Astrocyte (in vitro differentiated cells and primary cell): ENCODE results near the gene DGAT2. TPM values are rescaled to one million over a fixed set of nuclear protein-coding genes. Genes with fewer than 3 reads are reported as not detected.

Experiments
- DNase-seq: peaks from one replicate; pipeline ENCODE4 v3.0.0-alpha.2; 2010; ENCODE audit warnings: low read depth
- FAIRE-seq: peaks from 2 replicates; lab custom pipeline; 2011; peaks lifted over from hg19 to GRCh38; lab: Jason Lieb, UNC
- H2AFZ ChIP-seq: 2 replicates; pipeline ENCODE4 v1.6.0; 2012; ENCODE audit warnings: low read depth, low read length, inconsistent platforms
- H3K27ac ChIP-seq: 2 replicates; pipeline ENCODE4 v1.5.1; 2011; ENCODE audit warnings: low read depth, low read length, inconsistent platforms
- H3K27me3 ChIP-seq: 2 replicates; pipeline ENCODE4 v1.6.0; 2011; ENCODE audit warnings: low read length, inconsistent platforms; ENCODE audit not compliant: insufficient read depth
- H3K36me3 ChIP-seq: 2 replicates; pipeline ENCODE4 v1.5.1; 2011; ENCODE audit warnings: low read length, inconsistent platforms; ENCODE audit not compliant: insufficient read depth
- H3K4me1 ChIP-seq: 2 replicates; pipeline ENCODE4 v1.5.1; 2011; ENCODE audit warnings: low read length, inconsistent platforms; ENCODE audit not compliant: insufficient read depth
- H3K4me2 ChIP-seq: 2 replicates; pipeline ENCODE4 v1.6.0; 2012; ENCODE audit warnings: low read length, inconsistent platforms
- H3K4me3 ChIP-seq: 2 replicates; pipeline ENCODE4 v1.5.1; 2011; ENCODE audit warnings: low read depth, mild to moderate bottlenecking, low read length, inconsistent platforms; ENCODE audit not compliant: insufficient read depth
- H3K79me2 ChIP-seq: 2 replicates; pipeline ENCODE4 v1.6.0; 2012; ENCODE audit warnings: mild to moderate bottlenecking, low read length, inconsistent platforms; ENCODE audit not compliant: insufficient read depth
- H3K9ac ChIP-seq: 2 replicates; pipeline ENCODE4 v1.6.0; 2012; ENCODE audit warnings: mild to moderate bottlenecking, low read length, inconsistent platforms
- H3K9me3 ChIP-seq: 2 replicates; pipeline ENCODE4 v1.5.1; 2012; ENCODE audit warnings: low read depth, mild to moderate bottlenecking, low read length, inconsistent platforms; ENCODE audit not compliant: insufficient read depth
- H4K20me1 ChIP-seq: 2 replicates; pipeline ENCODE4 v1.6.0; 2012; ENCODE audit warnings: low read length, inconsistent platforms; ENCODE audit not compliant: insufficient read depth
- H3K27ac Mint-ChIP-seq: one replicate; pipeline ENCODE4 v1.8.0; 2021; ENCODE audit warnings: mild to moderate bottlenecking, mixed read lengths; ENCODE audit not compliant: unreplicated experiment
- H3K27me3 Mint-ChIP-seq: one replicate; pipeline ENCODE4 v1.8.0; 2021; ENCODE audit warnings: low read depth, mixed read lengths; ENCODE audit not compliant: unreplicated experiment
- H3K36me3 Mint-ChIP-seq: one replicate; pipeline ENCODE4 v1.8.0; 2021; ENCODE audit warnings: low read depth, mixed read lengths; ENCODE audit not compliant: unreplicated experiment
- H3K4me1 Mint-ChIP-seq: one replicate; pipeline ENCODE4 v1.8.0; 2021; ENCODE audit warnings: low read depth, mixed read lengths; ENCODE audit not compliant: unreplicated experiment
- H3K4me3 Mint-ChIP-seq: one replicate; pipeline ENCODE4 v1.8.0; 2021; ENCODE audit warnings: mild to moderate bottlenecking, moderate library complexity, mixed read lengths; ENCODE audit not compliant: unreplicated experiment
- H3K9me3 Mint-ChIP-seq: one replicate; pipeline ENCODE4 v1.8.0; 2021; ENCODE audit warnings: mild to moderate bottlenecking, mixed read lengths; ENCODE audit not compliant: unreplicated experiment
- EZH2 ChIP-seq: IDR thresholded peaks from 2 replicates; pipeline ENCODE4 v1.6.1; 2012; ENCODE audit warnings: mild to moderate bottlenecking, low read length, inconsistent platforms; ENCODE audit not compliant: insufficient read depth
- total RNA-seq: library from RNA; stranded (reverse); gene quantifications from 2 replicates; pipeline ENCODE4 v1.2.1, GENCODE V29; 2021
- TF ChIP-seq, protein P1 (sequence below): IDR thresholded peaks from 2 replicates; pipeline ENCODE4 v1.5.1; 2011; ENCODE audit warnings: low read depth, mild to moderate bottlenecking, inconsistent platforms, low read length, moderate library complexity; ENCODE audit not compliant: insufficient read depth

The DGAT2 gene
- total RNA-seq, 1 donor from 2014 or later, result 0.73 TPM

DNA sequence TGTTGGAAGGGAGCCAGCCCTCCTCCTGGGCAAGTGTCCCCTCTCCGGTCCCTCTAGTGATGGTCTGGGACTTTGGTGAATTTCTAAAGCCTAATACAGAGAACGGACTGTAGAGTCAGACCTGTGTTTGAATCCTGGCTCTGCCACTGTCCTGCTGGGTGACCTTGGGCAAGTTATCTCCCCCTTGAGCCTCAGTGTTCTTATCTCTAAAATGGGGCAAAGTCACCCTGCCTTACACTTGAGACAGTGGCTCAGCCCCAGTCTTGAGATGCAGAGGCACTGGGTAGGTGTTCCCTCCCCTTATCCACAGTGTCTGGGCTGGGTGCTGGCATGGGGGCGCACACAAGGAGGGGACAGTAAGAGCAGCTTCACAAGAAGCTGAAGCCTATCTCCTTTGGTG lies 20.9 kb downstream of the DGAT2 start:
- Histone ChIP-seq H3K4me3 (no peak overlapping the region), H3K27me3 (no peaks in the 10 kb centered on the region), H4K20me1 (no peaks in the 10 kb centered on the region), H3K27ac (no peak overlapping the region), H3K9me3 (no peaks in the 10 kb centered on the region), H3K4me2 (no peak overlapping the region), H3K79me2 (no peaks in the 10 kb centered on the region), H3K36me3 (no peaks in the 10 kb centered on the region), H3K9ac (no peak overlapping the region), H3K4me1 (no peaks in the 10 kb centered on the region), H2AFZ (no peak overlapping the region)
- no peak overlapping the region for H3K4me3 Mint-ChIP-seq
- FAIRE-seq (no peak), DNase-seq (no peak)
- H3K36me3 Mint-ChIP-seq, result no peaks in the 10 kb centered on the region
- TF ChIP-seq EZH2, result no peak
- TF ChIP-seq, protein P1, sequence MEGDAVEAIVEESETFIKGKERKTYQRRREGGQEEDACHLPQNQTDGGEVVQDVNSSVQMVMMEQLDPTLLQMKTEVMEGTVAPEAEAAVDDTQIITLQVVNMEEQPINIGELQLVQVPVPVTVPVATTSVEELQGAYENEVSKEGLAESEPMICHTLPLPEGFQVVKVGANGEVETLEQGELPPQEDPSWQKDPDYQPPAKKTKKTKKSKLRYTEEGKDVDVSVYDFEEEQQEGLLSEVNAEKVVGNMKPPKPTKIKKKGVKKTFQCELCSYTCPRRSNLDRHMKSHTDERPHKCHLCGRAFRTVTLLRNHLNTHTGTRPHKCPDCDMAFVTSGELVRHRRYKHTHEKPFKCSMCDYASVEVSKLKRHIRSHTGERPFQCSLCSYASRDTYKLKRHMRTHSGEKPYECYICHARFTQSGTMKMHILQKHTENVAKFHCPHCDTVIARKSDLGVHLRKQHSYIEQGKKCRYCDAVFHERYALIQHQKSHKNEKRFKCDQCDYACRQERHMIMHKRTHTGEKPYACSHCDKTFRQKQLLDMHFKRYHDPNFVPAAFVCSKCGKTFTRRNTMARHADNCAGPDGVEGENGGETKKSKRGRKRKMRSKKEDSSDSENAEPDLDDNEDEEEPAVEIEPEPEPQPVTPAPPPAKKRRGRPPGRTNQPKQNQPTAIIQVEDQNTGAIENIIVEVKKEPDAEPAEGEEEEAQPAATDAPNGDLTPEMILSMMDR, result no peak
- H3K4me1 Mint-ChIP-seq, result no peaks in the 10 kb centered on the region
- peaks cover 41% of the 10 kb centered on the region for H3K27me3 Mint-ChIP-seq
- H3K9me3 Mint-ChIP-seq, result peaks cover 2% of the 10 kb centered on the region
- H3K27ac Mint-ChIP-seq, result no peak overlapping the region

DNA sequence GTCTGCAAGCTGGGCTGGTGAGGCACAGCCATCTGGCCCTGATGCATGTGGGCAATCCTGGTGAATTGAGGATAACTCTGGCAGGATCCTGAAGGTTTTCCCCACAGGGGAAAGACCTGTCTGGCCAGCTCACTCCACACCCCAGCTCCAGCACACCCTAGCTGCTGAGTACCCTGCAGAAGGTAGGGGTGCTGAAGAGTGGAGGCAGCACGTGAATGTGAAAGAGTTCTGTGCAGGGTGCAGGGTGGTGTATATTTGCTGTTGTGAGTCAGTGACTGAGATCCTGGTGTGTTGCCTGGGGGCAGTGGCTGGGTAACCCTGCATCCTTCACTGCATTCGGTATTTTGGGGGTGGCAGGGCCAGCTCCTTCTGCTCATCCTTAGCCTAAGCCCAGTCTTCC lies 22.4 kb downstream of the DGAT2 start:
- no peak for TF ChIP-seq EZH2
- TF ChIP-seq, protein P1, result no peak
- Histone ChIP-seq H3K4me3 (no peak overlapping the region), H3K9me3 (no peaks in the 10 kb centered on the region), H3K79me2 (no peaks in the 10 kb centered on the region), H3K27me3 (no peaks in the 10 kb centered on the region), H3K9ac (no peak overlapping the region), H4K20me1 (no peaks in the 10 kb centered on the region), H3K36me3 (no peaks in the 10 kb centered on the region), H3K4me1 (no peaks in the 10 kb centered on the region), H3K4me2 (no peak overlapping the region), H2AFZ (no peak overlapping the region), H3K27ac (no peak overlapping the region)
- Mint-ChIP-seq H3K4me3 (peak overlapping the region; percentile 14), H3K9me3 (peaks cover 2% of the 10 kb centered on the region), H3K36me3 (peaks cover 2% of the 10 kb centered on the region), H3K27ac (no peak overlapping the region), H3K4me1 (no peaks in the 10 kb centered on the region), H3K27me3 (peaks cover 38% of the 10 kb centered on the region)
- DNase-seq, result no peak
- FAIRE-seq, result no peak

DNA sequence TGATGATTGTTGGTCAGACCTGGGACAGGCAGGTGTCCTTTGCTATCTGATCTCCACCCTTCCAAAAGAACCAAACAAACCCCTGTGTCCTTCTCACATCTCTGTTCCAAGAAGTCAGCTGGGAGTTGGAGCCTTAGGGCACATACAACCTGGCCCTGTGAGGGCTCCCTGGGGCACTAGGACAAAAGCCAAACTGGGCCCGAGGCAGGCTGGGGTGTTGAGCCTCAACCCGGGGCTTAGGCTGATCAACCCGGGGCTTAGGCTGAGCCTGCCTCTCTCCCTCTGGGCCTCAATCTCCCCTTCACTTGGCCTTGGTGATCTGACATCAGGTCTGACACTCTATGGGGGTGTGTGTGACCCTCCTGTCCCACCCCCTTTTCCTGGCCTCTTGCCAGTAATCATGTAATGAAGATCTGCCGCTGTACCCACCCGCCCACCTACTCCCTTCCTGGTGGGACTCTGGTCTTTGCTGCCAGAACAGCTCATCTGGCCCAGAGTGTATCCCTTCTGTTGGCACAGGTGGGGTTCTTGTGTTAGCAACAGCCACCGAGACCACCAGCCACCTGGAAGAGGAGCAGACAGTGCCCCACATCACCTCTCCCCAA lies 23.7 kb downstream of the DGAT2 start:
- DNase-seq, result no peak
- Histone ChIP-seq H3K4me1 (no peaks in the 10 kb centered on the region), H3K79me2 (no peaks in the 10 kb centered on the region), H3K4me2 (no peak overlapping the region), H3K9me3 (no peaks in the 10 kb centered on the region), H3K9ac (no peak overlapping the region), H2AFZ (no peak overlapping the region), H3K27me3 (no peaks in the 10 kb centered on the region), H3K36me3 (no peaks in the 10 kb centered on the region), H3K27ac (no peak overlapping the region), H4K20me1 (no peaks in the 10 kb centered on the region), H3K4me3 (no peak overlapping the region)
- Mint-ChIP-seq H3K27me3 (peaks cover 33% of the 10 kb centered on the region), H3K4me1 (peaks cover 2% of the 10 kb centered on the region), H3K36me3 (peaks cover 2% of the 10 kb centered on the region), H3K9me3 (peaks cover 2% of the 10 kb centered on the region), H3K4me3 (no peak overlapping the region), H3K27ac (no peak overlapping the region)
- FAIRE-seq, result no peak
- TF ChIP-seq EZH2, result no peak
- TF ChIP-seq, protein P1, result no peak
